Stimulated activated CD8-positive, alpha-beta memory T cell treated with anti-CD3 and anti-CD28 coated beads, Interleukin-12 subunit alpha, Interleukin-12 subunit beta, amount 100 ng/mL, for 4 hours (primary cell): ENCODE results near the gene NMUR1.

ENCODE experiments used
- DNase-seq: peaks from one replicate; pipeline ENCODE4 v3.0.0-alpha.2; 2020; ENCODE audit warnings: low read depth

Gene NMUR1

GRCh38 chr2:231483398-231484329 lies 46.6 kb downstream of the NMUR1 start:
- DNase-seq: peak; percentile 4

GRCh38 chr2:231482806-231483391 lies 47.3 kb downstream of the NMUR1 start:
- DNase-seq: peak; percentile 50

DNA sequence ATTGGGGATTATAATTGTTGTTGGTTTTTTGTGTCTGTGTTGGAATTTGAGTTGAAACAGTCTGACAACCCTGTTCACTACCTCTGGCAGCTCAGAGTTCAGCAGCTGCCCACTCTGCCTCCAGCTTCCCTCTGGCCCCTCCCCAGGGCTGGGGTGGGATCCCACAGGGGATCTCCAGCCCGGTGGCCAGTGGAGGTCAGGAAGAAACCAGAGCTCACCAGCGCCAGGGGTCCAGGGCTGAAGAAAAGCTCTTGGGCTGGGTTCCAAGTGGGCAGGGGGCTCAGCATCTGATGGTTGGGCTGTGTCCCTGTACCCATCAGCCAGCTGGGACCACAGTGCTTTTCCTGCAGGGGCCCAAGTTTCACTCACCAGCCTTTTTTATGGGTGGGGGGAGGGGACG lies 49.5 kb downstream of the NMUR1 start:
- DNase-seq: no peak

GRCh38 chr2:231479455-231479854 lies 50.8 kb downstream of the NMUR1 start:
- no peak for DNase-seq

DNA sequence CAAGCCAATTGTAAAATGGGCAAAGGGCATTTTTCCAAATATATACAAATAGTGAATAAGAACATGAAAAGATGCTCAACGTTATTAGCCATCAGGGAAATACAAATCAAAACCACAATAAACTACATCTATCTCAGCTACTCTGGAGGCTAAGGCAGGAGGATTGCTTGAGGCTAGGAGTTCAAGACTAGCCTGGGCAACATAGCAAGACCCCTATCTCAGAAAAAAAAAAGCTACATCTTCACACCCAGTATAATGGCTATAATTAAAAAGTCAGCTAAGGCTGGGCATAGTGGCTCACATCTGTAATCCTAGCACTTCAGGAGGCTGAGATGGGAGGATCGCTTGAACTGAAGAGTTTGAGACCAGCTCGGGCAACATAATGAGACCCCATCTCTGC lies 53.3 kb downstream of the NMUR1 start:
- no peak for DNase-seq

- DNase-seq: no peak
Observed at GRCh38 chr2:231475965-231476364, 54.3 kb downstream of the NMUR1 start.
